IMR-90 (cell line): ENCODE data around the gene SCLY. TPM values are rescaled to one million over a fixed set of nuclear protein-coding genes. Genes with fewer than 3 reads are reported as not detected.

Source experiments
- ATAC-seq: fragments of 200-7000 bp; cut with Tn5 transposase; 2 replicates; pipeline ENCODE4 v1.9.1; 2020; ENCODE audit warnings: low read depth, mild to moderate bottlenecking, moderate library complexity
- BruUV-seq: library from RNA; stranded (reverse); fragments of 400-500 nt; replicated peaks from 2 replicates; lab custom pipeline; 2021; lab: Mats Ljungman, UMichigan
- CTCF ChIA-PET: fragments of 300-600 bp; formaldehyde crosslinking; extraction: SDS; loops from one replicate; lab custom pipeline; 2021; ENCODE audit warnings: antibody characterized with exemption; lab: Yijun Ruan, JAX
- POLR2A ChIA-PET: fragments of 300-600 bp; sonication (Branson Sonifier 250); formaldehyde crosslinking; loops from one replicate; lab custom pipeline; 2022; ENCODE audit warnings: antibody characterized with exemption; ENCODE audit not compliant: unreplicated experiment; lab: Charles Lee
- DNase-seq: peaks from one replicate; pipeline ENCODE4 v3.0.0; 2013
- H2AFZ ChIP-seq: replicated peaks from 2 replicates; pipeline ENCODE3; 2013; ENCODE audit warnings: low read length, mild to moderate bottlenecking; ENCODE audit not compliant: poor library complexity
- H2AK5ac ChIP-seq: 2 replicates; pipeline ENCODE4 v1.6.1; 2013; ENCODE audit warnings: low read depth, low read length, inconsistent platforms
- H2AK9ac ChIP-seq: replicated peaks from 2 replicates; pipeline ENCODE3; 2013; ENCODE audit warnings: mild to moderate bottlenecking, low read depth, low read length, moderate library complexity; ENCODE audit not compliant: poor library complexity
- H2BK120ac ChIP-seq: 2 replicates; pipeline ENCODE4 v1.6.1; 2013; ENCODE audit warnings: low read depth, low read length, inconsistent platforms
- H2BK15ac ChIP-seq: 3 replicates; pipeline ENCODE4 v1.6.1; 2013; ENCODE audit warnings: low read depth, low read length, inconsistent platforms
- H2BK20ac ChIP-seq: 2 replicates; pipeline ENCODE4 v1.6.1; 2013; ENCODE audit warnings: low read depth, mild to moderate bottlenecking, inconsistent platforms, low read length, moderate library complexity
- H2BK5ac ChIP-seq: 2 replicates; pipeline ENCODE4 v1.6.1; 2013; ENCODE audit warnings: mild to moderate bottlenecking, low read depth, low read length, inconsistent platforms; ENCODE audit not compliant: poor library complexity, severe bottlenecking
- H3K14ac ChIP-seq: replicated peaks from 2 replicates; pipeline ENCODE4 v1.6.1; 2013; ENCODE audit warnings: low read depth, low read length, inconsistent platforms
- H3K18ac ChIP-seq: 2 replicates; pipeline ENCODE4 v1.6.1; 2013; ENCODE audit warnings: low read depth, low read length, control low read depth
- H3K23ac ChIP-seq: 2 replicates; pipeline ENCODE4 v1.6.1; 2013; ENCODE audit warnings: low read depth, low read length, inconsistent platforms
- H3K27ac ChIP-seq: 2 replicates; pipeline ENCODE4 v1.5.1; 2013; ENCODE audit warnings: mild to moderate bottlenecking, control low read depth, low read length; ENCODE audit not compliant: insufficient read depth
- H3K27me3 ChIP-seq: 2 replicates; pipeline ENCODE4 v1.6.1; 2013; ENCODE audit warnings: low read length; ENCODE audit not compliant: control insufficient read depth, insufficient read depth
- H3K36me3 ChIP-seq: 2 replicates; pipeline ENCODE4 v1.6.1; 2013; ENCODE audit warnings: low read length, mixed read lengths; ENCODE audit not compliant: control insufficient read depth, insufficient read depth
- H3K4ac ChIP-seq: 2 replicates; pipeline ENCODE4 v1.6.1; 2013; ENCODE audit warnings: low read depth, low read length, inconsistent platforms
- H3K4me1 ChIP-seq: 2 replicates; pipeline ENCODE4 v1.6.1; 2013; ENCODE audit warnings: low read length, mixed read lengths; ENCODE audit not compliant: control insufficient read depth, insufficient read depth
- H3K4me2 ChIP-seq: 2 replicates; pipeline ENCODE4 v1.6.1; 2013; ENCODE audit warnings: low read depth, mild to moderate bottlenecking, control low read depth, low read length, moderate library complexity
- H3K4me3 ChIP-seq: 2 replicates; pipeline ENCODE4 v1.5.1; 2013; ENCODE audit warnings: low read depth, mild to moderate bottlenecking, control low read depth, low read length, moderate library complexity; ENCODE audit not compliant: insufficient read depth
- H3K56ac ChIP-seq: 2 replicates; pipeline ENCODE4 v1.6.1; 2013; ENCODE audit warnings: low read length, inconsistent platforms; ENCODE audit not compliant: insufficient read depth; ENCODE audit errors: extremely low read depth
- H3K79me1 ChIP-seq, 2 experiments: 2 replicates each; pipeline ENCODE4 v1.6.1; 2013; ENCODE audit warnings: low read length in 2 of 2, inconsistent platforms in 1 of 2, low read depth in 1 of 2
- H3K9ac ChIP-seq: 2 replicates; pipeline ENCODE4 v1.6.1; 2013; ENCODE audit warnings: low read depth, low read length, control low read depth
- H3K9me1 ChIP-seq: 2 replicates; pipeline ENCODE4 v1.6.1; 2013; ENCODE audit warnings: low read length, inconsistent platforms; ENCODE audit not compliant: insufficient read depth
- H3K9me3 ChIP-seq: 2 replicates; pipeline ENCODE4 v1.6.1; 2013; ENCODE audit warnings: low read length; ENCODE audit not compliant: control insufficient read depth, insufficient read depth
- H4K20me1 ChIP-seq: 2 replicates; pipeline ENCODE4 v1.6.1; 2013; ENCODE audit warnings: low read length, inconsistent platforms; ENCODE audit not compliant: insufficient read depth
- H4K5ac ChIP-seq: 2 replicates; pipeline ENCODE4 v1.6.1; 2013; ENCODE audit warnings: mild to moderate bottlenecking, low read depth, low read length, control low read depth
- H4K8ac ChIP-seq, 2 experiments: 2 replicates each; pipeline ENCODE4 v1.6.1; 2013; ENCODE audit warnings: low read depth in 2 of 2, low read length in 2 of 2, control low read depth in 1 of 2, inconsistent platforms in 1 of 2
- H4K91ac ChIP-seq: 2 replicates; pipeline ENCODE4 v1.6.1; 2013; ENCODE audit warnings: low read depth, low read length, inconsistent platforms; ENCODE audit not compliant: insufficient read depth
- CEBPB ChIP-seq: IDR thresholded peaks from 2 replicates; pipeline ENCODE4 v1.6.1; 2012; ENCODE audit warnings: low read depth, low read length, improper control_type of control experiment
- MAFK ChIP-seq: IDR thresholded peaks from 2 replicates; pipeline ENCODE4 v1.6.1; 2012; ENCODE audit warnings: low read depth, low read length, improper control_type of control experiment
- WGBS, 2 experiments: methylation state at CpG; one replicate each; pipeline versions ENCODE4 v1.1.5 to v1.1.7; 2013; ENCODE audit warnings: missing lambda C conversion rate in 2 of 2; ENCODE audit not compliant: insufficient read length in 1 of 2; ENCODE audit errors: extremely low coverage in 2 of 2; 5-methylcytosine and 5-hydroxymethylcytosine counted together
- dilution Hi-C: fragments of 300-500 bp; cut with HindIII; formaldehyde crosslinking; loops from one replicate; pipeline ENCODE4 v1.14.3; 2018; ENCODE audit warnings: low sequenced_read_pairs; ENCODE audit not compliant: unreplicated experiment
- in situ Hi-C: fragments of 300-500 bp; cut with MboI; formaldehyde crosslinking; loops from 3 replicates; pipeline ENCODE4 v1.14.3; 2019; ENCODE audit warnings: low sequenced_read_pairs, inconsistent platforms, mixed read lengths
- intact Hi-C: fragments of 100-400 bp; cut with micrococcal nuclease; formaldehyde crosslinking; loops from 2 replicates; pipeline ENCODE4 v1.10.0; 2022
- polyA plus RNA-seq, 3 experiments: library from polyadenylated mRNA; depleted of rRNA; stranded (reverse); fragments of >200 nt; gene quantifications; 2 replicates each; pipeline ENCODE4 v1.2.3, GENCODE V29; 2012; ENCODE audit warnings: low replicate concordance in 1 of 3
- total RNA-seq: library from RNA; depleted of rRNA; stranded (reverse); fragments of >200 nt; gene quantifications from 2 replicates; pipeline ENCODE4 v1.2.3, GENCODE V29; 2012

The SCLY gene
- total and polyA plus RNA-seq, 2 of the 4 experiments (the other 2 are of a cell fraction) = 8.6 to 10.5 TPM

- H3K4me1 ChIP-seq = peaks cover 11% of the 10 kb centered on the region
- H3K18ac ChIP-seq = peak overlapping the region; percentile 59
- dilution Hi-C loops = no loop called here
- H3K14ac ChIP-seq = no peak overlapping the region
- no TSS peak for BruUV-seq
- 0 out of 2 replicates have a peak, but pooled peaks cover 5% of the 10 kb centered on the region for H3K9me1 ChIP-seq
- H3K4ac ChIP-seq = peak overlapping the region; percentile 77
- peak; percentile 77 for DNase-seq
- peak; percentile 79 for ATAC-seq
- peak overlapping the region; percentile 70 for H2BK120ac ChIP-seq
- H2BK5ac ChIP-seq = no peak overlapping the region
- peak overlapping the region; percentile 35; the same call in 1 of the 2 replicates for H3K27ac ChIP-seq
- no peak overlapping the region for H3K56ac ChIP-seq
- H3K79me1 ChIP-seq = no peaks in the 10 kb centered on the region
- peak overlapping the region; percentile 84 for H2AK9ac ChIP-seq
- H3K27me3 ChIP-seq = no peaks in the 10 kb centered on the region
- H3K36me3 ChIP-seq = no peaks in the 10 kb centered on the region
- peak overlapping the region; percentile 44; the same call in 1 of the 3 replicates for H2BK15ac ChIP-seq
- CTCF ChIA-PET = no interaction called here
- H2AFZ ChIP-seq = peak overlapping the region; percentile 58
- POLR2A ChIA-PET = no interaction called here
- H3K4me2 ChIP-seq = no peak overlapping the region
- peak overlapping the region; percentile 37 to 88 for H4K8ac ChIP-seq
- H4K20me1 ChIP-seq = no peaks in the 10 kb centered on the region
- intact Hi-C loops = no loop called here
- H4K91ac ChIP-seq = peak overlapping the region; percentile 83; the same call in 1 of the 2 replicates
- H2AK5ac ChIP-seq = peak overlapping the region; percentile 66
- no peaks in the 10 kb centered on the region for H3K9me3 ChIP-seq
- H2BK20ac ChIP-seq = peak overlapping the region; percentile 47; the same call in 1 of the 2 replicates
- in situ Hi-C loops = no loop called here
- TF ChIP-seq CEBPB (peak; percentile 99), MAFK (no peak)
- no peak overlapping the region for H3K23ac ChIP-seq
- H3K4me3 ChIP-seq = no peak overlapping the region
- no peak overlapping the region for H3K9ac ChIP-seq
- peak overlapping the region; percentile 88 for H4K5ac ChIP-seq
- 23% methylated on average over 6 of the region's 14 CpGs; no CpG with 5 or more reads in 1 of the 2 experiments for WGBS, 2 experiments
Observed at GRCh38 chr2:238136820-238137537, 76.2 kb downstream of the SCLY start.
